ENCODE results near the gene GNB4. TPM values are rescaled to one million over a fixed set of nuclear protein-coding genes. Genes with fewer than 3 reads are reported as not detected.

Gene GNB4
- total RNA-seq, 1 experiment from 2014 or later = 26.7 TPM

- H3K27ac ChIP-seq (ENCODE audit: low read length) = no peak overlapping the region
- intact Hi-C loops (cut with micrococcal nuclease; ENCODE audit: unreplicated experiment) = no loop called here
- TF ChIP-seq CTCF (IDR thresholded peaks at IDR 0.05) (no peak), SIN3A (IDR thresholded peaks at IDR 0.05; ENCODE audit: borderline replicate concordance, insufficient read depth, low read depth, low read length) (no peak), REST (IDR thresholded peaks at IDR 0.05; ENCODE audit: insufficient read depth in 1 of 2, low read depth in 2 of 2, low read length in 1 of 2) (no peak), POLR2AphosphoS5 (IDR thresholded peaks at IDR 0.05; ENCODE audit: low read depth, low read length) (no peak), TCF7L2 (IDR thresholded peaks at IDR 0.05; ENCODE audit: low read depth, low read length) (no peak)
- in situ Hi-C loops (cut with HindIII; ENCODE audit: low pct_unique_long_range_greater_than_20kb, low sequenced_read_pairs) = no loop called here
- CTCF ChIA-PET = no interaction called here
- no peak for ATAC-seq
- no peak overlapping the region for H3K4me3 ChIP-seq (ENCODE audit: low read depth in 2 of 2, low read length in 2 of 2)
- H3K4me1 ChIP-seq (ENCODE audit: control insufficient read depth, insufficient read depth, low read length) = no peaks in the 10 kb centered on the region
- DNase-seq (ENCODE audit: low read depth, low spot score) = no peak
- H3K36me3 ChIP-seq (ENCODE audit: control insufficient read depth, insufficient read depth, low read length) = no peaks in the 10 kb centered on the region
- POLR2A ChIA-PET = no interaction called here
- H3K9me3 ChIP-seq (ENCODE audit: control insufficient read depth, insufficient read depth, low read depth, low read length) = no peaks in the 10 kb centered on the region
- BruUV-seq (replicated peaks) = no TSS peak
- H3K27me3 ChIP-seq (ENCODE audit: control insufficient read depth, insufficient read depth, low read length) = no peaks in the 10 kb centered on the region
These were observed 35.5 kb upstream of the GNB4 start for GRCh38 chr3:179486806-179487205.

- DNase-seq (ENCODE audit: low read depth, low spot score) = no peak
- Histone ChIP-seq H3K4me1 (ENCODE audit: control insufficient read depth, insufficient read depth, low read length) (no peaks in the 10 kb centered on the region), H3K4me3 (ENCODE audit: low read depth in 2 of 2, low read length in 2 of 2) (no peak overlapping the region), H3K27ac (ENCODE audit: low read length) (no peak overlapping the region), H3K9me3 (ENCODE audit: control insufficient read depth, insufficient read depth, low read depth, low read length) (no peaks in the 10 kb centered on the region), H3K36me3 (ENCODE audit: control insufficient read depth, insufficient read depth, low read length) (no peaks in the 10 kb centered on the region), H3K27me3 (ENCODE audit: control insufficient read depth, insufficient read depth, low read length) (no peaks in the 10 kb centered on the region)
- ChIA-PET CTCF (no interaction called here), POLR2A (no interaction called here)
- TF ChIP-seq CTCF (IDR thresholded peaks at IDR 0.05) (no peak), SIN3A (IDR thresholded peaks at IDR 0.05; ENCODE audit: borderline replicate concordance, insufficient read depth, low read depth, low read length) (no peak), POLR2AphosphoS5 (IDR thresholded peaks at IDR 0.05; ENCODE audit: low read depth, low read length) (no peak), REST (IDR thresholded peaks at IDR 0.05; ENCODE audit: insufficient read depth in 1 of 2, low read depth in 2 of 2, low read length in 1 of 2) (no peak), TCF7L2 (IDR thresholded peaks at IDR 0.05; ENCODE audit: low read depth, low read length) (no peak)
- no TSS peak for BruUV-seq (replicated peaks)
- in situ Hi-C loops (cut with HindIII; ENCODE audit: low pct_unique_long_range_greater_than_20kb, low sequenced_read_pairs) (no loop called here), intact Hi-C loops (cut with micrococcal nuclease; ENCODE audit: unreplicated experiment) (no loop called here)
- ATAC-seq = no peak
These were observed 31.6 kb upstream of the GNB4 start for GRCh38 chr3:179482857-179483256.

Data from Panc1 (cell line).